ENCODE measurements around the gene LFNG.
"Not testable (repeated sequence)": the region's sequence is repeated elsewhere in the genome, so short reads cannot be mapped to it uniquely, and the experiment has no call there.

LFNG gene

DNA sequence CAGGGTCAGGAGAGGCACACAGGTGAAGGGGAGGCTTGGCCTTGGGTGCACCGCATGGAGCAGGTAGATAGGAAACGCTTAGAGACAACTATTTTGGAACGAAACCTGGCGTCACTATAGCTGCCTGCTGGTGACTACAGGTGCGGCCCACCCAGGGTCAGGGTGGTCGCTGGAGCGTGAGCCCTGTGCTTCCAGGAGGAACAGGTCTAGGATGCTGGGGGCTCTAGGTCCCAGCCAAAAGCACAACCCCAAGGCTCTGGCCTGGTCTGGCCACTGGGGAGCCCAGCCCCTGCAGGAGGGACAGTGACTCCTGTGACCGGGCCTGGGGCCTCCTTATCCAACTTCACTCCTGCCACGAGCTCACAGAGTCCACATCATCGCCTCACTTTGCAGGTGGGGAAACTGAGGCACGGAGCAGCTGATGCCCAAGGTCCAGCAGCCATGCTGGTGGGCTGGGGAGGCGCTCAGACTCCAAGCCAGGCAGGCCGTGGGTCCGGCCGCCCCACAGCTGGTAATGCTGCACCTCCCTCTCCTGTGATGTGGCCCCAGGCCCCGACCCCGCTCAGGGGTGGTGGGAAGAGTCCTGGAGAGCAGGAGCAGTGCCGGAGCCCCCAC, 9.0 kb downstream of the LFNG start:
- no peak for DNase-seq (ENCODE audit: low spot score)

DNA sequence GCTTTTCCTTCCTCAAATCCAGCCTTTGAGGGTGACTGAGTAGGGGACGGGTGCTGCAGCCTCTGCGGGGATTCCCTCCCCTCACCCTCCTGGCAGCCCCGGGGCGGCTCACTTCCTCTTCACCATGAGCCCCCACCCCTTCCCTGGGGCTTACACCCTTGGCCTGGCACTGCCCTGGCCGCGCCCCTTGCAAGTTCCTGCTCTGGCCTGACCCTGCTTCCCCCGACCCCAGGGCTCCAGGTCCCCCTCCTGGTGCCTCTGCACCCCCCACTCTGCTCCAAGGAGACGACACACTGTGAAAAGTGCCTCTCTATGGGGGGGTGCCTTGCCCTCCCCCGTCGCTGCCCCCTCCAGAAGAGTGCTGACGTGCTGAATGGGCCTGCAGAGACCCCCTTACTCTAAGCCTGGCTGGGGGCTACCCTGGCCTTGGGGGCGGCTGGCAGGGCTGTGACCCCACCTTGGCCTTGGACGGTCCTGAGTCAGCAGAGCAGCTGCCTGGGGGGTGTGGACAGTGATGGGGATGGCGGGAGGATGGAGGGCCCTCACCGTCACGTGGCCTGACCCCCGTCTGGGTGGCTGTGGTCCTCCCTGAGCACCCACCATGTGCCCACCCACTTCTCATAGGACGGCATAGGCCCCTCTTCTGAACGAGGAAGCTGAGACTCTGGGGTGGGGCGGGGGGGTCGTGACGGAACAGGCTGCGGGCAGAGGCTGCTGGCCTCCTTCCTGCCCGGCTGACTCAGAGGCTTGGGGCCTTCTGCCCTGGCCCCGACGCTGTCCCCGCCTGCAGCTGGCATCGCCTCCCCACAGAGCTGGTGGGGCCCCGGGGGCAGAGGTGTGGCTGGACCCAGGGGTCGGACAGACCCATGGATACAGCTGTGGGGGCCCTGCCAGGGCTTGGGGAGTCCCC, 9.8 kb downstream of the LFNG start:
- DNase-seq (ENCODE audit: low spot score), result no peak

DNA sequence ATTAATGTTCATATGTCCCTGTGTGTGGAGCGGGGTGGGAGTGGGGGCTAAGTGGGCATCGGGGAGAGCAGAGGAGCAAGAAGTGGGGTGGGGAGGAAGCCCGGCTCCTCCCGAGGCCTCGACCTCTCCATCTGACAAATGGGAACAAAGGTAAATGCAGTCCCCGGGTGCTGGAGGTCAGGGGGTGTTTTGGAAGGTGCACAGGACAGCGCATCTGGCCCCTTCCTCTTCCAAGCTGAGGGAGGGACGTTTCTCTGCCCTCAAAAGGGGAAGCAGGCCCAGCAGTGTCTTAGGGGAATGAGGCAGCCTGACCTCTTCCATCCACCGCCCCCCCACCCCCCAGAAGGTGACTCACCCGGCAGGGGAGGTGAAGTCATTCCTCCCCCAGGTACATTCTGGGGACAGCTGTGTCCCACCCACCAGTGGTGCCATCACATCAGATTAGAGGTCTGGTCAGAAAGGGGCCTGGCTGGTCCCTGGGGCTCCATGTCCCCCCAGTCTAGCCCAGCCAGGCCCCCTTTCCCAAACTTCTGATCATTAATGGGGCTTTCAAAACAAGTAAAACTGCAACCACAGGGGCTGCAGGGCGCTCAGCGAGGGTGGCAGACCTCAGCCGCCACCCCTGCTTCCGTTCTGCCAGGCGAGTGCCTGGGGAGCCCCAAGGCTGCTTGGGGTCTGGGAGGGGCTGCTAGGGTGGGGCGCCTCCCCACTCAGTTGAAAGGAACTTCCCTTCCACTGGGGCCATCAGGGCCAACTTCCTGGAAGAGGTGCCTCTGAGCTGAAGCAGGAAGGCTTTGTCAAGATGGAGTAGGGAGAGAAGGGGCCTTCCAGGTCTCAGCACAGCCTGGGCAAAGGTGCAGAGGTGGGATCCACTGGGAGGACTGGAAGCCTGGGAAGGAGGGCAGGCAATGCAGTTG, 10.8 kb downstream of the LFNG start:
- DNase-seq (ENCODE audit: low spot score), result no peak

DNA sequence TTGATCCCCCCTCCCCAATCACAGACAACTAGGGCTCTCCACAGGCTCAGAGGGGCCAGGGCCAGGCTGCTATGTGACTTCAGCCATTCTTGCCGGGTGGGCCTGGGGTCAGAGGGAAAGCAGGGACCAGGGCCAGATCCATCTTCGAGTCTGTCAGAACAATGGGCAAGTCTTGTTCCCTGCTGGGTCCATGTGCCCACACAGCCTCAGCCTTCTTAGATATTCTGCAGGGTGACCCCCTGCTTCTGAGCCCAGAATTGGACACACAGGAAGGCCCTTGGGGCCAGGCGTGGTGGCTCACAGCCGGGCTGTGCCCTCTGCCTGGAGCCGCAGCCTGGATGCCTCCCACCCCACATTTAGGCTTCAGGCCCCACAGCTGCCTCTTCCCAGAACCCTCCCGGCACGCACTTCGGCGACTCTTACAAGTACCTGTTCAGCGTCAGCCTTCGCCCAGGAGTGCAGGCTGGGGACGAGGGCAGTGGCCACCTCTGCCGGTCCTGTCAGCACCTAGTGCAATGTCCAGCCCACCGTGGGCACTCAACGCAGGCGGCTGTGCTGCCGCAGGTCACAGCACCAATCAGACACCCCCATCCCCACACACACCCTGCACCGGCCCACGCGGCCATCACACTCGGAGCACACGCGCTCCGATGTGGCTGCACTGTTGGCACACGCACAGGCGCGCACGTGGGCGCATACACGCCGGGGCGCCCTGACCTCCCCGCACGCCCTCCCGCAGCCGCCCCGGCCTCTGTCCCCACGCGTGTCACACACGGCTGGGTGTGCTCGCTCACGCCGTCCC, 11.6 kb downstream of the LFNG start:
- not testable (repeated sequence) for DNase-seq (ENCODE audit: low spot score)

DNA sequence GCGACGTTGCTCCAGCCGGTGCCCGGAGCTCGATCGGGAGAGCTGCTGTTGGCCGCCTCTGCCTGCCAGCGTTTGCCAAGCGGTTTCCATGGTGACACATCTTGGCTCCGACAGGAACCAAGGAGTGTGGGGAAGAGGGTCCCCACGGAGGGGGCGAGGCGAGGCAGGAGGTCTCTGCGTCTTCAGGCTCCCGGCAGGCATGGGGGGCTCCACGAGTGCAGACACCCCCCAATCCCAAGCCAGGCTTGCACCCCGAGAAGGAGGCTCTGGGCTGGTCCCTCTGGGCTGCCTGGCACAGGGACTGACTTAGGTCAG, 12.2 kb downstream of the LFNG start:
- DNase-seq (ENCODE audit: low spot score), result not testable (repeated sequence)

DNA sequence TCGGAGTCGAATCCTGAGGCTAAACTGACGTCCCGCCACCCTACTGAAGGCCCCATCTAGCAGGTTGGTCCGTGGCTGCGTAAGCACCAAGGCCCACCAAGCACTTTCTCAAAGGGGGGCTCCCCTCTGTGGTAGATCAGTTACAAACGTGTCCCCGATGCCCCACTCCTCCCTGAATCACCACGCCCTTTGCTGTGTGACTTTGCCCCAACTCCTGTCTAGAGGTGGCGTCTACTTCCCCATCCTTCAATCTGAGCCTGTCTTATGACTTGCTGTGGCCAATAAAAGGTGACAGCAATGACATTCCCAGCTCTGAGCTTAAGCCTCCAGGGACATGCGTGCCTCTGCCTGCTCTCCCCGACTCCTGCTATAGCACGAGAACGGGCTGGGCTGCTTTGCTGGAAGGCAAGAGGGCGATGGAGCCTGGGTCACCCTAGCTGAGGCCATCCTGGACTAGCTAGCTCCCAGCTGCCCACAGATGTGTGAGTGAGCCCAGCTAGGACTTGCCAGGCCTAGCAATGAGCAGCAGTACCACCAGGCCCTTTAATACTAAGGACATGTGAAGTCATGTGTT, 12.7 kb downstream of the LFNG start:
- DNase-seq (ENCODE audit: low spot score), result not testable (repeated sequence)

DNA sequence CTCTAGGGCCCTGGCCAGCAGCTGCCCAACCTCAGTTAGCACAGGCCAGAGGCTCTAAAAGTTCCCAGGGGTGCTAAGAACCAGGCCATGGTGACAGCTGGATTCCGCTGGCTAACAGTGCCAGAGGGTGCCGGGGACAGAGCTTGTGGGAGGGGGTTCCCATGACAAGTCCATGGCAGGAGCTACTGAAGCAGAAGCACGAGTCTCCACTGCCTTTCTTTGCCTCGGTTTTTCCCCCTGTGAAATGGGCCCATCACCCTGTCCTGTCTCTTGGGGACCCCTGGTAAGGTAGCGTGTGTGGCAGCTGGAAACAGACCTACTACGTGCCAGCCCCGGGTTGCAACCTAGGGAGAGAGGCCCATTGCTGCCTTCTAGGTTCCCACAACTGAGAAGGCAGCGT, 13.2 kb downstream of the LFNG start:
- DNase-seq (ENCODE audit: low spot score), result not testable (repeated sequence)

DNA sequence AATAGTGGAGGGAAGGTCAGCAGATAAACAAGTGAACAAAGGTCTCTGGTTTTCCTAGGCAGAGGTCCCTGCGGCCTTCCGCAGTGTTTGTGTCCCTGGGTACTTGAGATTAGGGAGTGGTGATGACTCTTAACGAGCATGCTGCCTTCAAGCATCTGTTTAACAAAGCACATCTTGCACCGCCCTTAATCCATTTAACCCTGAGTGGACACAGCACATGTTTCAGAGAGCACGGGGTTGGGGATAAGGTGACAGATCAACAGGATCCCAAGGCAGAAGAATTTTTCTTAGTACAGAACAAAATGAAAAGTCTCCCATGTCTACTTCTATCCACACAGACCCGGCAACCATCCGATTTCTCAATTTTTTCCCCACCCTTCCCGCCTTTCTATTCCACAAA, 14.0 kb downstream of the LFNG start:
- DNase-seq (ENCODE audit: low spot score), result not testable (repeated sequence)

DNA sequence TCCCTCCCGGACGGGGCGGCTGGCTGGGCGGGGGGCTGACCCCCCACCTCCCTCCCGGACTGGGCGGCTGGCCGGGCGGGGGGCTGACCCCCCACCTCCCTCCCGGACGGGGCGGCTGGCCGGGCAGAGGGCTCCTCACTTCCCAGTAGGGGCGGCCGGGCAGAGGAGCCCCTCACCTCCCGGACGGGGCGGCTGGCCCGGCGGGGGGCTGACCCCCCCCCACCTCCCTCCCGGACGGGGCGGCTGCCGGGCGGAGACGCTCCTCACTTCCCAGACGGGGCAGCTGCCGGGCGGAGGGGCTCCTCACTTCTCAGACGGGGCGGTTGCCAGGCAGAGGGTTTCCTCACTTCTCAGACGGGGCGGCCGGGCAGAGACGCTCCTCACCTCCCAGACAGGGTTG, 14.6 kb downstream of the LFNG start:
- not testable (repeated sequence) for DNase-seq (ENCODE audit: low spot score)

DNA sequence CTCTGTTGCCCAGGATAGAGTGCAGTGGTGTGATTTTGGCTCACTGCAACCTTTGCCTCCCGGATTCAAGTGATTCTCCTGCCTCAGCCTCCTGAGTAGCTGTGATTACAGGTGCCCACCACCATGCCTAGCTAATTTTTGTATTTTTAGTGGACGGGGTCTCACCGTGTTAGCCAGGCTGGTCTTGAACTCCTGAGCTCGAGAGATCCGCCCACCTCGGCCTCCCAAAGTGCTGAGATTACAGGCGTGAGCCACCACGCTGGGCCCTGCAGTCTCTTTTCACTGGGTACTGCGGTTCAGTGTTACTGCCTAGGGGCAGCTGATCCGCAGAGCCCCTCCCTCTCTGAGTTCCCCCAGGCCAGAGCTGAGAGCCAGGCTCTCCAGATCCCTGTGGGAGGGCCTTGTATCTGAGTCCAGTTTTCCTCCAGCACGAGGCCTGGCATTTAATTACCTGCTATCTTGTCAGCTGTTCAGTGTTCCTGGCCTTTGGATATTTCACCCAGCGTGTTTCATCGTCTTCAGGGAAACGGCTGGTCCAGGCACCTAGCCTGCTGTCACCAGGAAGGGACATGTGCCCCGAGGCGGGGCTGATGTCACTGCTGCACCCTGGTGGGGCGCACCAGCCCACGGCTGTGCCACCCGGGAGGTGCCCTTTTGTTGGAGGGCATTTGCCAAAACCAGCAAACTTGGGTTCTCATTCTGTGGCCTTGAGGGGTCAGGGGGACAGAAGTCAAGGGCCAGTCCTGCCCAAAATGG, 16.5 kb downstream of the LFNG start:
- peak; percentile 80 for DNase-seq (ENCODE audit: low spot score)

DNA sequence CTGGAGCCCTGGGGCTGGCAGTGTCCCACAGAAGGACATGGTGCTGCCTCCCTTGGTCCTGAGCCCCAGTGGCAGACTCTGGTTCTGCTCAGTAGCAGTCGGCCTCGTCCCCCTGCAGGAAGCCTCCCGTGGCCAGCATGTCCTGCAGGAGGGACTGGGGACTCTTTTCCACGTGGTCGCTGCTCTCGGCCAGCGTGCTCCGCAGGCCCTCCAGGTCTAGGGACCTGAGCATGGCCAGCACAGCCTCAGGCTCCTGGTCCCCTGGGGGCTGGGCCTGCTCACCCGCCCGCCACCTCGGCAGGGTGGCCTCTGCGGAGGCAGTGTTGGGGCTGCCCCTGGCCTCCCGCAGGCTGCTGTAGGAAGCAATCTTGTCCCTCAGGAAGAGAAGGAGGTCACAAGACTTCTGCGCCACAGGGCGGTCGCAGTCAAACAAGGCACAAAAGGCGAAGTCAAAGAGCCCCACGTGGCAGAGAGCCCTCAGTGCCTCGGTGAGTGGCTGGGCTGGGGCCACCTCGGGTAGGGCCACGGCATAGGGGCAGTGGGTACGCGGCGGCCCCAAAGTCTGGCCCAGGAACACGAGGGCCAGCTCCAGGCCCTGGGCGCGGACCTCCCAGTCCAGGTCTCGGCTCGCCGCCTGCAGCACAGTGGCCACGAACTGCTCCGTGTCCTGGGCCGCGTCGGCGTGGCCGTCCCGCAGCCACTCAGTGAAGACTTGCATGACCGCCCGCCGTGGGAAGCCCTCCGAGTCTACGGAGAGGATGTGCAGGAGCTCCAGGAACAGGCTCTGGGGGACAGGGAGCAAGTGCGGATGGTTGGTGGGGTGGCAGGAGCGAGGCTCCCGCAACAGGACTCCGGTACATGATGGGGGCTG, 18.6 kb downstream of the LFNG start:
- DNase-seq (ENCODE audit: low spot score), result no peak

DNA sequence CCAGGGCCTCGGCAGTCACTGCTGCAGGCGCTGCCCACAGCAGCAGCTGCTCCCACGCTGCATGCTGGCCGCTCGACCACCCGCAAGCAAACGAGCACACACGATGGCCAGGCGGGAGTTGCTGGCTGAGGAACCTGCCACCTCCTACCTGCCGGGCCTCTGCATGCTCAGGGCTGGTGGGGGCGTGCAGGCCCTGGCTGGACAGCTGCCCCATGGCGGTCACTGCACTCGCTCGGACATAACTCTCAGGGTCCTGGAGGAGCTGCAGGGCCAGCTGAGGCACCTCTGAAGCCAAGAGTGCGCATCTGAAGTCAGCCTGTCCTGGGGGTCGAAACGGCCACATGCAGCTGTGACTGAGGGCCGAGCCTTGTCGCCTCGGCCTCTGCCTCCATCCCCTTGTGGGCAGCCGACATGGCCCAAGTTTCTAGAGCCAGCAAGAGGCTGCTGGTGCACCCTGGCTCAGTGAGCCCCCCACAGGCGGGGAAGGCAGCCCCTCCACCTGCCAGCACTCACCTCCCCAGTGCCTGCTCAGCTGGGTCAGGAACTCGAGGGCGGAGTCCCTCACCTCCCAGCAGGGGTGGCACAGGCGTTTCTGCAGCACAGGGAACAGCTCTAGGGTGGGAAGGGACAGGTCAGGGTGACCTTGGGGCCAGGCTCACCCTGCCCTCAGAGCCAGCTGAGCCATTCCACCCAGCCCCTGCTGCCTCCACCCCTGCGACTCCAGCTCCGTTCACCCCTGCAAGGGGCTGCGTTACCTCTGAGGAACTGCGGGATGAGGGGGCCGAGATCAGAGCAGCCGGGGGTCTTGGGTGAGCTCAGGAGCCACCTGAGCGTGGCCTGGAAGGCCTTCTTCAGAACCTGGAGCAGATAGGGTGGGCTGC, 19.7 kb downstream of the LFNG start:
- no peak for DNase-seq (ENCODE audit: low spot score)

DNA sequence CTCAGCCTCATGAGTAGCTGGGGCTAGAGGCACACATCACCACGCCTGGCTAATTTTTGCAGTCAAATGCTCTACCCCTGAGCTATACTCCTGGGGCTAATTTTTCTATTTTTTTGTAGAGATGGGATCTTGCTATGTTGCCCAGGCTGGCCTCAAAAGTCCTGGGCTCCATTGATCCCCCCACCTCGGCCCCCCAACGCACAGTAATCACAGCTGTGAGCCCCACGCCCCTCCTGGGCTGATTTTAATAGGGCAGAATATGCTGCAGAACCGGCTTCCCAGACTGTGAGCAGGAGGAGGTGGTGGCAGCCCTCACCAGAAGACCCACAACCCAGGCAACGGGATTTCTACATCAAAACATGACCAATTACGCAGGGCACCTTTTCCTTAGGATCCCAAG, 20.6 kb downstream of the LFNG start:
- DNase-seq (ENCODE audit: low spot score), result no peak

DNA sequence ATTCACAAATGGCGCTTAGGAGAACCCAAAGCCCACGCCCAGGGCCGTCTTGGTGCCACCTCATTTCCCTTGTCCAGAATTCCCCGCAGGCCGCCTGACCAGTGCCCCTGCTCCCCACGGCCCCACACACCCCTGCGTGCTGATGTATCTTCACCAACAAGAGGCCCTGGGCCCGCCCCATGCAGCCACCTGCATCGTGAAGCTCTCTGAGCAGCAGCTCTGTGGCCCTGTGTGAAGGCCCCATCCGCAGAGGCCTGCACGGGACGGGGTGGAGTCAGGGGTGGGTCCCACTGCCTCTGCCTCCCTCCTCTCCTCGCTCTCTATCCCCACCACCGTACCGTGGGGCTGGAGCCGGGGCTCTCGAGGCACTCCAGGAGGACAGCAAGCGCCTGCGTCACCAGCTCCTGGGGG, 21.1 kb downstream of the LFNG start:
- DNase-seq (ENCODE audit: low spot score), result no peak

DNA sequence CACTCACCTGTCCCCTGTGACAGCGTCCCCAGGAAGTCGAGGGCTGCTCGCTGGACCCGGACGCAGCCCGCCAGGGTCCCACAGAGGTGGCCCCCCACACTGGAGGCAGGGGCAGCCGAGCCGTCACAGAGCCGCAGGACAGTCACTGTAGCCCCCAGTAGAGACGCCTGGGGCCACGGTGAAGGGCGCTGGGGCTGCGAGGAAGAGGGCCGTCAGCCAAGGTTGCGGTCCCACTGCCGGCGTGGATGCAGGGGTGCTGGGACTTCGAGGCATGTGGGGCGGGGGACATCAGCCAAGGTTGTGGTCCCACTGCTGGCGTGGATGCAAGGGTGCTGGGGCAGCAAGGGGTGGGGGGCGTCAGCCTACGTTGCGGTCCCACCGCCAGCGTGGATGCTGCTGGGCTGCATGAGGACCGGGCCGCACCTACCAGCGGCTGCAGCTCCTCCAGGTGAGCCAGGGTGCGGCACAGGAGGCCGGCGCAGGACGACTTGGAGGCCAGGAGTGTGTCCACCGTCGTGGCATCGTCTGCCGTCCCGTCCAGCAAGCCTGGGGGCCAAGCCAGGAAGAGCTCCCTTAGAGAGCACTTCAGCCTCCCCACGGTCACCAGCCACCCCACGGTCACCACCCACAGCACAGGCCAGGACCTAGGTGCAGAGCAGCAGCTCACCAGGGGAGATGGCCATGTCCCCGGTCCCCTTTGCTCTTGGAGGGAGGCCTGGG, 21.9 kb downstream of the LFNG start:
- no peak for DNase-seq (ENCODE audit: low spot score)

DNA sequence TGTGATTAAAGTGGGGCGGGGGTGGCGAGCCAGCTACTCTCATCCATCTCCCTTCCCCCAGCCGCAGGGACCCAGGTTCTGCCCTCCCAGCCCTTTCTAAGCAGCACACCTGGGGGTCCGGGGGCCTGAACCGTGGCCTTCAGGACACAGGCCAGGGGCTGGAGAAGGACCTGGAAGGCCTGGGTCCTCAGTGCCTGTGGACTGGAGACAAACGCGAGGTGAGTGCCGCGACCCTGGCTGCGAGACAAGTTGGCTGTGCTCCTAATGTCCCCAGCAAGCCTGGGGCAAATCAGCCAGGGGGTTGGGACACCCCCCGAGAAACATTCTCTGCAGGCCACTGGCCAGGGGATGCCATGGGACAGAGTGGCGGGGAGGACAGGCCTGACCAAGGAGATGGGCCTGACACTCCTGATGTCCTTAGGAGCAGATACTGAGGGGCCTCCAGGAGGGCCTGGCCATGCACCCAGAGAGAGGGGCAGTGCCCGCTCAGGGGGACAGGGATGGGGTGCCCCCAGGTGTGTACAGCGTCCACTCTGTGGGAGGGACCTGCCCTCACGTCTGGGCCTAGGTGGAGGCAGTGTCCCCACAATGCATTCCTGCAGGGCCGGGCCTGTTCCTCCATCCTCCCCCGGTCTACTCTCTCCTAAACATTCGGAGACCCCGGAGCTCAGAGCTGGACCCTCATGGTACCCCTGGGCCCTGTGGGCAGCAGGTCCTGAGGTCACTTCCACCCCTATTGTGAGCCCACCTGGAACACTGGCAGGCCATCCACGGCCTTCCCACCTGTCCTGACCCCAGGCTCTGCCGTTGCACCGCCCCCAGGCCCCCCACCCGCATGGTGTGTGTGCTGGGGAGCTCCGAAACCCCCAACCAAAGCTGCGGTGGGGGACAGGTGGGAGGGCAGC, 22.7 kb downstream of the LFNG start:
- no peak for DNase-seq (ENCODE audit: low spot score)
